ENCODE results near the gene TEX261. TPM values are rescaled to one million over a fixed set of nuclear protein-coding genes. Genes with fewer than 3 reads are reported as not detected.
A peak's percentile ranks its signal among the peaks of the same experiment; 100 is the strongest.

Gene TEX261
- total and polyA plus RNA-seq, 2 of the 8 experiments (the other 6 are each of a cell fraction or from before 2014, with no cell fraction given): 25.2 to 30.1 TPM

- Histone ChIP-seq H2BK15ac (ENCODE audit: low read length) (no peak overlapping the region), H2AFZ (ENCODE audit: low read length) (no peak overlapping the region), H3K27me3 (replicated peaks in 1 of 4; ENCODE audit: control insufficient read depth in 3 of 4, extremely low read depth in 1 of 4, insufficient read depth in 3 of 4, low read length in 3 of 4) (peaks cover 10 to 36% (median 27%) of the 10 kb centered on the region in 4 experiments), H3K4me1 (replicated peaks in 1 of 4; ENCODE audit: control insufficient read depth in 3 of 4, insufficient read depth in 4 of 4, low read length in 3 of 4) (no peaks in the 10 kb centered on the region), H3K18ac (ENCODE audit: extremely low read depth, low read length) (no peak overlapping the region), H2BK120ac (replicated peaks; ENCODE audit: low read depth, low read length) (no peak overlapping the region), H4K91ac (replicated peaks; ENCODE audit: insufficient read length, low read length) (no peak overlapping the region), H2BK5ac (ENCODE audit: low read depth, low read length) (no peak overlapping the region), H3K23ac (ENCODE audit: insufficient read length) (no peak overlapping the region), H4K20me1 (replicated peaks in 1 of 2; ENCODE audit: control insufficient read depth in 1 of 2, insufficient read depth in 2 of 2, low read length in 2 of 2) (no peaks in the 10 kb centered on the region), H3K9me3 (ENCODE audit: insufficient read depth in 2 of 2, low read depth in 1 of 2, low read length in 1 of 2) (no peaks in the 10 kb centered on the region), H3K9ac (replicated peaks in 1 of 4; ENCODE audit: extremely low read depth in 1 of 4, low read depth in 3 of 4, low read length in 3 of 4) (no peak overlapping the region; a peak in 1 of 7 replicates), H3K36me3 (ENCODE audit: control insufficient read depth in 2 of 4, insufficient read depth in 4 of 4, low read length in 3 of 4) (no peaks in the 10 kb centered on the region), H3K79me2 (ENCODE audit: control insufficient read depth in 1 of 2, insufficient read depth in 2 of 2, low read length in 2 of 2) (no peaks in the 10 kb centered on the region), H4K5ac (ENCODE audit: insufficient read length, low read depth, low read length) (no peak overlapping the region), H3K4ac (replicated peaks; ENCODE audit: insufficient read length, low read depth, low read length) (no peak overlapping the region), H3K4me2 (ENCODE audit: insufficient read depth in 1 of 2, low read depth in 2 of 2, low read length in 2 of 2) (no peak overlapping the region), H4K8ac (ENCODE audit: extremely low read depth, insufficient read depth, low read length) (no peak overlapping the region), H2BK12ac (ENCODE audit: low read depth, low read length) (no peak overlapping the region), H3K14ac (ENCODE audit: insufficient read length) (no peak overlapping the region), H3K79me1 (ENCODE audit: low read depth, low read length) (no peaks in the 10 kb centered on the region), H2AK5ac (ENCODE audit: low read depth, low read length) (no peak overlapping the region), H3K56ac (replicated peaks; ENCODE audit: insufficient read length, low read depth, low read length) (no peak overlapping the region), H3K4me3 (ENCODE audit: extremely low read depth in 1 of 4, insufficient read depth in 2 of 4, low read depth in 3 of 4, low read length in 4 of 4) (no peak overlapping the region), H2BK20ac (ENCODE audit: low read length) (no peak overlapping the region), H3K27ac (ENCODE audit: low read depth, low read length) (no peak overlapping the region), H3K23me2 (ENCODE audit: low read depth, low read length) (no peaks in the 10 kb centered on the region; the same call in 1 of the 2 replicates)
- WGBS, 2 experiments (ENCODE audit: extremely low coverage in 1 of 2, insufficient coverage in 1 of 2, insufficient read length in 1 of 2, insufficient replicate concordance in 2 of 2, low coverage in 1 of 2, low lambda C conversion rate in 2 of 2, missing lambda C conversion rate in 1 of 2): 70% methylated on average over 4 of the region's 4 CpGs; no CpG with 5 or more reads in 1 of the 2 experiments
- CTCF ChIA-PET (ENCODE audit: partially characterized antibody): interaction anchor here (1.1 to 8.6 kb wide), 11 partner anchors 9 to 177 kb away, joined by 3 to 99 read pairs (median 15); partner anchors contain the start of genes ANKRD53 and FIGLA
- peak in 1 of 2 experiments; percentile 13 for DNase-seq (ENCODE audit: low read depth in 1 of 2, low spot score in 2 of 2)
- no peak for FAIRE-seq
- POLR2A ChIA-PET (ENCODE audit: partially characterized antibody): interaction anchor here (1.2 to 1.3 kb wide), 2 partner anchors 8 to 10 kb away, joined by 3 to 4 read pairs; no protein-coding TSS in a partner anchor
- no peak for TF ChIP-seq SP4 (IDR thresholded peaks at IDR 0.05; ENCODE audit: low read length)
- no peak for TF ChIP-seq CTCF (IDR thresholded peaks at IDR 0.05; ENCODE audit: control extremely low read depth in 1 of 3, insufficient read depth in 1 of 3, low read depth in 1 of 3, low read length in 3 of 3)
- TF ChIP-seq POLR2A (IDR thresholded peaks at IDR 0.05; ENCODE audit: control extremely low read depth in 1 of 2, low read depth in 2 of 2, low read length in 2 of 2): no peak
- no peak for TF ChIP-seq GABPA (IDR thresholded peaks at IDR 0.05; ENCODE audit: borderline replicate concordance, insufficient read depth, low read length)
- no peak for TF ChIP-seq MAX (IDR thresholded peaks at IDR 0.05)
- TF ChIP-seq CTBP2 (IDR thresholded peaks at IDR 0.05; ENCODE audit: borderline replicate concordance, insufficient read depth, insufficient read length, low read length): no peak
- no peak for TF ChIP-seq E2F6 (IDR thresholded peaks at IDR 0.05)
- TF ChIP-seq USF2 (IDR thresholded peaks at IDR 0.05; ENCODE audit: low read length): no peak
Observed at GRCh38 chr2:70967189-70967588, 27.5 kb downstream of the TEX261 start.

All from H1 (cell line).